Thyroid gland (tissue), 4 donors: ENCODE measurements around the gene ANKRD34A.

Source experiments
- CTCF ChIP-seq, 6 experiments: fragments of 200-600 bp in 3 of 6; fragments of 450-650 bp in 3 of 6; sonication (generic) in 3 of 6; IDR thresholded peaks; one replicate each; pipeline ENCODE4 v1.5.1; 2016 to 2019; ENCODE audit warnings: antibody characterized with exemption in 6 of 6, mild to moderate bottlenecking in 2 of 6, inconsistent platforms in 1 of 6, moderate library complexity in 1 of 6
- POLR2A ChIP-seq, 2 donors: fragments of 450-650 bp; IDR thresholded peaks; one replicate each; pipeline ENCODE4 v1.6.1; 2017; ENCODE audit warnings: antibody characterized with exemption in 2 of 2, mild to moderate bottlenecking in 2 of 2, moderate library complexity in 1 of 2

GRCh38 chr1:145942405-145942804, 22.0 kb downstream of the ANKRD34A start:
- TF ChIP-seq POLR2A (IDR thresholded peaks at IDR 0.05) (no peak), CTCF (IDR thresholded peaks at IDR 0.05) (no peak)
